Small intestine (tissue), 7 donors: Measurements from ENCODE around the gene CDR2L. TPM values are rescaled to one million over a fixed set of nuclear protein-coding genes. Genes with fewer than 3 reads are reported as not detected.
"Not testable (repeated sequence)": the region's sequence is repeated elsewhere in the genome, so short reads cannot be mapped to it uniquely, and the experiment has no call there.

Source experiments
- DNase-seq, 2 donors: peaks; one replicate each; pipeline versions ENCODE4 v3.0.0 to v3.0.0-alpha.2; 2013
- FAIRE-seq: peaks from 2 replicates; lab custom pipeline; 2012; peaks lifted over from hg19 to GRCh38; lab: Jason Lieb, UNC
- H3K27ac ChIP-seq, 3 donors: one replicate each; pipeline ENCODE4 v1.5.1; 2013; ENCODE audit warnings: low read length in 2 of 3, mild to moderate bottlenecking in 2 of 3, control low read depth in 1 of 3, inconsistent platforms in 1 of 3, low read depth in 1 of 3, moderate library complexity in 1 of 3
- H3K27me3 ChIP-seq, 3 donors: one replicate each; pipeline ENCODE4 v1.6.1; 2013; ENCODE audit warnings: low read length in 3 of 3, inconsistent platforms in 1 of 3; ENCODE audit not compliant: control insufficient read depth in 3 of 3, insufficient read depth in 3 of 3
- H3K36me3 ChIP-seq, 3 donors: one replicate each; pipeline ENCODE4 v1.6.1; 2013; ENCODE audit warnings: low read length in 3 of 3, inconsistent platforms in 1 of 3, low read depth in 1 of 3, mild to moderate bottlenecking in 1 of 3, moderate library complexity in 1 of 3; ENCODE audit not compliant: control insufficient read depth in 3 of 3, insufficient read depth in 2 of 3
- H3K4me1 ChIP-seq, 3 donors: one replicate each; pipeline ENCODE4 v1.6.1; 2013; ENCODE audit warnings: low read length in 2 of 3, inconsistent platforms in 1 of 3, low read depth in 1 of 3, mild to moderate bottlenecking in 1 of 3, moderate library complexity in 1 of 3; ENCODE audit not compliant: control insufficient read depth in 3 of 3, insufficient read depth in 2 of 3
- H3K4me3 ChIP-seq, 3 donors: one replicate each; pipeline ENCODE4 v1.5.1; 2013; ENCODE audit warnings: low read length in 3 of 3, control low read depth in 1 of 3, inconsistent platforms in 1 of 3, low read depth in 1 of 3, mild to moderate bottlenecking in 1 of 3, moderate library complexity in 1 of 3
- H3K9me3 ChIP-seq, 2 donors: one replicate each; pipeline ENCODE4 v1.6.1; 2013; ENCODE audit warnings: low read depth in 1 of 2, low read length in 1 of 2; ENCODE audit not compliant: control insufficient read depth in 2 of 2, insufficient read depth in 1 of 2
- WGBS, 3 donors: extraction: QIAGEN DNeasy Blood & Tissue Kit; methylation state at CpG; one replicate each; pipeline ENCODE4 v1.1.7; 2013; 5-methylcytosine and 5-hydroxymethylcytosine counted together
- polyA plus RNA-seq, 4 donors: library from polyadenylated mRNA; stranded (reverse) in 3 of 4; unstranded in 1 of 4; fragments of 200-250 nt in 3 of 4; fragments of 120-200 nt in 1 of 4; gene quantifications; one replicate each; pipeline versions ENCODE4 v1.2.1 to v1.2.3, GENCODE V29; 2013
- donor health status: healthy with polysubstance abuse.
- donor health status: control.
- donor health status: control.
- donor health status: Bipolar disorder and iron deficiency.
- donor health status: healthy.

The CDR2L gene
- polyA plus RNA-seq, 4 donors: 2.3 to 39.6 (median 27.2) TPM

GRCh38 chr17:75012096-75012345 lies 24.6 kb downstream of the CDR2L start:
- peaks cover 0 to 14% (median 0%) of the 10 kb centered on the region in 3 donors for H3K36me3 ChIP-seq
- H3K9me3 ChIP-seq: no peaks in the 10 kb centered on the region
- DNase-seq (no peak), FAIRE-seq (no peak)
- H3K27ac ChIP-seq: peak overlapping the region in 2 of 3 donors; percentile 87 to 93
- H3K27me3 ChIP-seq: no peaks in the 10 kb centered on the region
- H3K4me3 ChIP-seq: peak overlapping the region; percentile 44 to 93 (median 85)
- H3K4me1 ChIP-seq: peaks cover 3 to 15% (median 5%) of the 10 kb centered on the region in 3 donors
- WGBS, 3 donors: 17 to 39% (median 26%) methylated on average over 5 of the region's 5 CpGs

- DNase-seq: peak; percentile 76 to 93
- WGBS, 3 donors: 0 to 2% (median 1%) methylated on average over 57 to 63 of the region's 63 CpGs
- peak within 1 kb of the TSS; percentile 44 to 93 (median 85) for H3K4me3 ChIP-seq
- no peak for FAIRE-seq
- H3K36me3 ChIP-seq: peaks cover 0 to 17% (median 0%) of the 10 kb centered on the region in 3 donors
- peak within 1 kb of the TSS; percentile 27 to 93 (median 87) for H3K27ac ChIP-seq
- H3K27me3 ChIP-seq: no peaks in the 10 kb centered on the region
- H3K4me1 ChIP-seq: peaks cover 3 to 15% (median 5%) of the 10 kb centered on the region in 3 donors
- no peaks in the 10 kb centered on the region for H3K9me3 ChIP-seq
Observed at GRCh38 chr17:75012346-75013091, 25.1 kb downstream of the CDR2L start, which contains the start of gene MRPL58. Gene MRPL58, plus strand, starts transcription at chr17:75012670. Its CDS starts 17 bp downstream, at chr17:75012687.

- H3K4me1 ChIP-seq: peaks cover 3 to 15% (median 5%) of the 10 kb centered on the region in 3 donors
- peak overlapping the region; percentile 44 to 93 (median 85) for H3K4me3 ChIP-seq
- H3K36me3 ChIP-seq: peaks cover 0 to 20% (median 0%) of the 10 kb centered on the region in 3 donors
- H3K9me3 ChIP-seq: no peaks in the 10 kb centered on the region
- H3K27ac ChIP-seq: peak overlapping the region; percentile 27 to 93 (median 87)
- 0 to 1% (median 1%) methylated on average over 10 of the region's 10 CpGs for WGBS, 3 donors
- FAIRE-seq (no peak), DNase-seq (no peak)
- no peaks in the 10 kb centered on the region for H3K27me3 ChIP-seq
Observed at GRCh38 chr17:75013092-75013559, 25.7 kb downstream of the CDR2L start.

DNA sequence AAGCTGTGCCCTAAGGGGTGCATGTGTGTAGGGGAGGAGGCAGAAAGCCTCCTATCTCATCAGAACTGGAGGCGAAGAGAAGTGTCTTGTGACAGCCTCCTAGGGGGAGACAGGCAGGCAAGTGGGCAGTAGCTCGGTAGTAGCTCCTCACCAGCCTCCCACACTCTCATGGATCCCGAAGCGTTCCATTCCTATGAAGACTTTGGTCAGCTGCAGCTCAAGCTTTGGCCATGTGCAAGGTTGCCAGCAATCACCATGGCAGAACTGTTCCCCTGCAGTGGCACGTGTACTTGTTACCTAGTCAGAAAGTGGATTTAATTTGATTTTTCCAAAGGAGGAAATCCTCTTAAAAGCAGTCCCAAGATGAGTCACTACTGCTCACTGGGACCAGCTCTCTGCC lies 31.7 kb downstream of the CDR2L start:
- Histone ChIP-seq H3K9me3 (no peaks in the 10 kb centered on the region), H3K4me1 (no peaks in the 10 kb centered on the region), H3K4me3 (no peak overlapping the region), H3K36me3 (peaks cover 10 to 59% (median 11%) of the 10 kb centered on the region in 3 donors), H3K27me3 (no peaks in the 10 kb centered on the region), H3K27ac (no peak overlapping the region)
- FAIRE-seq (no peak), DNase-seq (no peak)
- 91 to 96% (median 94%) methylated on average over 5 of the region's 5 CpGs for WGBS, 3 donors

- Histone ChIP-seq H3K27ac (no peak overlapping the region), H3K36me3 (peaks cover 10 to 57% (median 11%) of the 10 kb centered on the region in 3 donors)
Observed at GRCh38 chr17:75019710-75020109, 32.3 kb downstream of the CDR2L start.

GRCh38 chr17:75020331-75021110 lies 33.1 kb downstream of the CDR2L start:
- FAIRE-seq: no peak
- Histone ChIP-seq H3K9me3 (peaks cover 0 to 3% of the 10 kb centered on the region in 2 donors), H3K27me3 (no peaks in the 10 kb centered on the region), H3K36me3 (peaks cover 10 to 60% (median 11%) of the 10 kb centered on the region in 3 donors), H3K27ac (no peak overlapping the region), H3K4me1 (no peaks in the 10 kb centered on the region), H3K4me3 (no peak overlapping the region)
- 54 to 88% (median 81%) methylated on average over 19 of the region's 19 CpGs for WGBS, 3 donors
- DNase-seq: no peak

More at GRCh38 chr17:75019710-75020109, 32.3 kb downstream of the CDR2L start:
- 96 to 98% (median 96%) methylated on average over 3 of the region's 3 CpGs for WGBS, 3 donors
- DNase-seq (no peak), FAIRE-seq (no peak)
- Histone ChIP-seq H3K27me3 (no peaks in the 10 kb centered on the region), H3K4me1 (no peaks in the 10 kb centered on the region), H3K4me3 (no peak overlapping the region), H3K9me3 (peaks cover 0 to under 1% of the 10 kb centered on the region in 2 donors)

- Histone ChIP-seq H3K9me3 (peaks cover 0 to 10% of the 10 kb centered on the region in 2 donors), H3K27me3 (peaks cover 0 to 2% (median 0%) of the 10 kb centered on the region in 3 donors), H3K36me3 (peaks cover 10 to 32% (median 11%) of the 10 kb centered on the region in 3 donors), H3K4me1 (no peaks in the 10 kb centered on the region), H3K27ac (no peak overlapping the region), H3K4me3 (no peak overlapping the region)
- 89 to 91% (median 91%) methylated on average over 10 of the region's 10 CpGs for WGBS, 3 donors
- DNase-seq (no peak), FAIRE-seq (no peak)
Observed at GRCh38 chr17:75024686-75025397, 37.4 kb downstream of the CDR2L start.

DNA sequence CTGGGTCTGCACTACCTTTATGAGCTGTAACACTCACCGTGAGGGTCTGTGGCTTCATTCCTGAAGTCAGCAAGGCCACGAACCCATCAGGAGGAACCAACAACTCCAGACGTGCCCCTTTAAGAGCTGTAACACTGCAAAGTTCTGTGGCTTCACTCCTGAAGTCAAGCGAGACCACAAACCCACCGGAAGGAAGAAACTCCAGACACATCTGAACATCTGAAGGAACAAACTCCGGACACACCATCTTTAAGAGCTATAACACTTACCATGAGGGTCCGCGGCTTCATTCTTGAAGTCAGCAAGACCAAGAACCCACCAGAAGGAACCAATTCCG lies 37.9 kb downstream of the CDR2L start:
- FAIRE-seq, H3K27ac ChIP-seq, H3K4me3 ChIP-seq, DNase-seq, H3K27me3 ChIP-seq, H3K4me1 ChIP-seq: not testable (repeated sequence)
- Histone ChIP-seq H3K9me3 (peaks cover 0 to 15% of the 10 kb centered on the region in 2 donors), H3K36me3 (peaks cover 7 to 28% (median 11%) of the 10 kb centered on the region in 3 donors)
- WGBS, 3 donors: 66 to 93% (median 88%) methylated on average over 9 of the region's 9 CpGs
